Sigmoid colon (tissue), 4 donors: ENCODE results near the gene ERVH48-1.

Source experiments
- EP300 ChIP-seq, 4 donors: sonication (generic); formaldehyde crosslinking; IDR thresholded peaks; one replicate each; pipeline ENCODE4 v1.6.1; 2017; ENCODE audit warnings: antibody characterized with exemption in 4 of 4
- POLR2A ChIP-seq, 2 donors: fragments of 450-650 bp; IDR thresholded peaks; one replicate each; pipeline ENCODE4 v1.6.1; 2016; ENCODE audit warnings: antibody characterized with exemption in 2 of 2, mild to moderate bottlenecking in 2 of 2, moderate library complexity in 2 of 2
- POLR2AphosphoS5 ChIP-seq, 4 donors: sonication (generic); formaldehyde crosslinking; IDR thresholded peaks; one replicate each; pipeline ENCODE4 v1.6.1; 2017; ENCODE audit warnings: antibody characterized with exemption in 4 of 4
- TF ChIP-seq, protein P1 (sequence below), 4 experiments: fragments of 450-650 bp in 3 of 4; fragments of 200-600 bp in 1 of 4; IDR thresholded peaks; one replicate each; pipeline ENCODE4 v1.5.1; 2016 to 2019; ENCODE audit warnings: antibody characterized with exemption in 4 of 4, mild to moderate bottlenecking in 3 of 4, moderate library complexity in 2 of 4

DNA sequence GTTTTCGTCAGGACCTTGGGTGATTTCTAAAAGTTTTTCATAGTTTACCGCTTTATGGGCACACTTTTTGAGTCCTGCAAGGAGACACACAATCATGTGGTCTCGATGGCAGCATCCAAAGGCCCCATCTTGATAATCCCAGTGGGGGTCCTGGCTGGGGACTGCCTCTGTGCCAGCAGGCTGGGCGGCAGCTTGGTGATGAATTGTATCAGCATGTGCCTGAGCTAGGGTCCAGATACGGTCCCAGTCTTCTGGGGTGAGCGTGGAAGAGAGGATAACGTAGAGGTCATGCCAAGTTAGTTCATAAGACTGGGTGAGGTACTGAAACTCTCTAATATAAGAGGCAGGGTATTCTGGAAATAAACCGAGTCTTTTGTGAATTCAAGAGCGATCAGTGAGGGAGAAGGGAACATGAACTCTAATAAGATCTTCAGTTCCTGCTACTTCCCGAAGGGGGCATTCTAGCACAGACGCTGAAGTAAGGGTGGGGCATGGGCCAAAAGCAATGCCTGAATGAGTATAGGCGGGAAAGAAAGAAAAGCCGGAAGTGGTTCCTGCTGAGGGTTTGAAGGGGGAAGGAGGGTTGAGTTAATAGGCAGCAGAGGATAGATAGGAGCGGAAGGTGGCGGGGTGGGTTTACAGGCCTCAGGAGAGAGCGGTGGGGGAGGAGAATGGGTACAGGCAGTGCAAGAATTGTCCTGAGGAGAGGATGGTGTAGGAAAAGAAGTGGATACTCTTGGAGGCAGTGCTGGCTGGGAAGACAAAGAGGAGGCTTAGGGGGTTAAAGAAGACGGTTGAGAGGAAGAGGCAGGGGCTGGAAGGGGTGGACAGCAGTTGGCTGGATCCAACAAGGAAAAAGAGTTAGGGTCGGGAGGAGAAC, 1.6 kb downstream of the ERVH48-1 start:
- TF ChIP-seq, protein P1, sequence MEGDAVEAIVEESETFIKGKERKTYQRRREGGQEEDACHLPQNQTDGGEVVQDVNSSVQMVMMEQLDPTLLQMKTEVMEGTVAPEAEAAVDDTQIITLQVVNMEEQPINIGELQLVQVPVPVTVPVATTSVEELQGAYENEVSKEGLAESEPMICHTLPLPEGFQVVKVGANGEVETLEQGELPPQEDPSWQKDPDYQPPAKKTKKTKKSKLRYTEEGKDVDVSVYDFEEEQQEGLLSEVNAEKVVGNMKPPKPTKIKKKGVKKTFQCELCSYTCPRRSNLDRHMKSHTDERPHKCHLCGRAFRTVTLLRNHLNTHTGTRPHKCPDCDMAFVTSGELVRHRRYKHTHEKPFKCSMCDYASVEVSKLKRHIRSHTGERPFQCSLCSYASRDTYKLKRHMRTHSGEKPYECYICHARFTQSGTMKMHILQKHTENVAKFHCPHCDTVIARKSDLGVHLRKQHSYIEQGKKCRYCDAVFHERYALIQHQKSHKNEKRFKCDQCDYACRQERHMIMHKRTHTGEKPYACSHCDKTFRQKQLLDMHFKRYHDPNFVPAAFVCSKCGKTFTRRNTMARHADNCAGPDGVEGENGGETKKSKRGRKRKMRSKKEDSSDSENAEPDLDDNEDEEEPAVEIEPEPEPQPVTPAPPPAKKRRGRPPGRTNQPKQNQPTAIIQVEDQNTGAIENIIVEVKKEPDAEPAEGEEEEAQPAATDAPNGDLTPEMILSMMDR (IDR thresholded peaks at IDR 0.05): peak; percentile 75 to 94 (median 88)
- TF ChIP-seq EP300 (IDR thresholded peaks at IDR 0.05) (no peak), POLR2A (IDR thresholded peaks at IDR 0.05) (no peak), POLR2AphosphoS5 (IDR thresholded peaks at IDR 0.05) (peak; percentile 39 to 60 (median 52))
